ENCODE data around the gene TPP1.

TPP1 gene

GRCh38 chr11:6586434-6587359 is 32.5 kb downstream of the TPP1 start:
- DNase-seq, result no peak

DNA sequence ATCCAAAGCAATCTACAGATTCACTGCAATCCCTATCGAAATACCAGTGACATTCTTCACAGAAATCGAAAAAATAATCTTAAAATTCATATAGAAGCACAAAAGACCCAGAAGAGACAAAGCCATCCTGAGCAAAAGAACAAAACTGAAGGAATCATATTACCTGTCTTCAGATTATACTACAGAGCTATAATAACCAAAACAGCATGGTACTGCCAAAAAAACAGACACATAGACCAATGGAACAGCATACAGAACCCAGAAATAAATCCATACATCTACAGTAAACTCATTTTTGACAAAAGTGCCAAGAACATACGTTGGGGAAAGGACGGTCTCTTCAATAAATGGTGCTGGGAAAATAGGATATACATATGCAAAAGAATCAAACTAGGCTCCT is 34.7 kb downstream of the TPP1 start:
- DNase-seq, result no peak

- DNase-seq, result no peak
These were observed 35.6 kb downstream of the TPP1 start for GRCh38 chr11:6583584-6583983.

GRCh38 chr11:6579681-6580080 is 39.5 kb downstream of the TPP1 start:
- DNase-seq, result no peak

DNA sequence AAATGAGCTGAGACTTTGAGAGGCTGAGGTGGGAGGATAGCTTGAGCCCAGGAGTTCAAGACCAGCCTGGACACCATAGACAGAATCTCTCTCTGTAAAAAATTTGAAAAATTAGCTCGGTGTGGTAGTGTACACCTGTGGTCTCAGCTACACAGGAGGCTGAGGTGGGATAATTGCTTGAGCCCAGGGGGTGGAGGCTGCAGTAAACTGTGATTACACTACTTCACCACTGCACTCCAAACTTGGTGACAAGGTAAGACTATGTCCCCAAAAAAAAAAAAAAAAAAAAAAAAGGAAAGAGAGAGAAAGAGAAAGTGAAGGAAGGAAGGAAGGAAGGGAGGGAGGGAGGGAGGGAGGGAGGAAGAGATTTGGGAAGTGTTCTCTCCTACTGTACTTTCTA is 41.1 kb downstream of the TPP1 start:
- DNase-seq, result no peak

DNA sequence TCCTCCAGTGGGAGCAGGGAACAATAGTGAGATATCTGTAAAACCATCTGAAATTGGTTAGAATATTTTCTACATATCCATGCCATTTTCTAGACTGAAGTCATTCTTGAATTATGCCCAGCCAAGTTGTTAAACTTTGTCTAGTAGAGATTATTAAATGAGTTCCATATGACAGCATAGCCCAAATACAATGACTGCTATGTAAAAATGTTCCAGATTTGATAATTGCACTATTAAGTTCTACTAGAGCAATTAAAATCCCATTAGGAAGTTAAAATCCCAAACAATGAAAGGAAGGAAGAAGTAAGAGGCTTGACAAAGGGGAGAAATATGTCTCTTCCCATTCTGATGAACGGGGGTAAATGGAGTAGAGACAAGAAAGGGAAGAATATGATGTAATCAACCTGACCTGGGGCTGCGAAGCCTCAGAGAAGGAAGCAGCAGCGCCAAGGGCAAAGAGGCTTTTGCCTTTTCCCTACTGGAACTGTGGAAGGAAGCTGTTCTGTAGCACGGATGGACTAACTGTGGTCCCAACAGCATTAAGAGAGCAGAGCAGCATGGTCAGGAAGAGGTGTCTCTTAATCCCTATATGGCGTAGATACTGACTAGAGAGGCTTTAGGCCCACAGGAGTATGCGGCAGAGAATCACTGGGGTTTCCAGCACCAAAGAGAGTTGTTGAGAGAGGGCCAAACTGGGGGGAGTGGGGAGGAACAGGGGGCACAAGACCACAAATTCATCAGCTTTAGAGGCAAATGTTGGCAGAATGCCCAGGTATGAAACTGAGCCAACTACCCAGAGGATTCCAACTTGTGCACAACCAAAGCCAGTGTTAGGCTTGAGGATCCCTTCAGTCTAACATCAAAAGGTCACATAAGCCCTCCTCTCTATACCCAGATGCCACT is 42.5 kb downstream of the TPP1 start:
- DNase-seq, result no peak

GRCh38 chr11:6574816-6575715 is 44.2 kb downstream of the TPP1 start:
- no peak for DNase-seq

- DNase-seq, result no peak
These were observed 47.0 kb downstream of the TPP1 start for GRCh38 chr11:6572215-6572614.

DNA sequence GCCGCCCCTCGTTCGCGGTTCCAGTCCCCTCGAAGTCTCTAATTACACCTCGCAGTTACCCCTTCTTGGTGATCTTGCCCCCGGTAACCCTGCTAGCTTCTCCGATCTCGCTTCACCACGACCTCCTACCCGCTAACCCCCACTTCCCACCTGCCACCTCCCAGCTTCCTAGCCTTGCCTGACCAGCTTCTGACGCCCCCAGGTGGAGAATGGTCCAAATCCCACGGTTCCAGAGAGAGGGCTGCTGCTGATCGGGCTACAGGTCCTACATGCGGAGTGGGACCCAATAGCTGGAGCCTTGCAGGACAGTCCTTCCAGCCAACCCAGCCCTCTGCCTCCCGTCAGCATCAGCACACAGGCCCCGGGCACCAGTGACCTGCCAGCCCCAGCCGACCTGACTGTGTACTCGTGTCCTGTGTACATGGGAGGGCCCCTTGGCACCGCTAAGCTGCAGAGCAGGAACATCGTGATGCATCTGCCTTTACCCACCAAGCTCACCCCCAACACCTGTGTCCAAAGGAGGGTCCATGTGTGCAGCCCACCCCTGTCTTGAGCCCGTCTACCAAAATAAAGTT is 47.7 kb downstream of the TPP1 start:
- DNase-seq, result no peak

GRCh38 chr11:6570691-6571427 is 48.4 kb downstream of the TPP1 start:
- no peak for DNase-seq

DNA sequence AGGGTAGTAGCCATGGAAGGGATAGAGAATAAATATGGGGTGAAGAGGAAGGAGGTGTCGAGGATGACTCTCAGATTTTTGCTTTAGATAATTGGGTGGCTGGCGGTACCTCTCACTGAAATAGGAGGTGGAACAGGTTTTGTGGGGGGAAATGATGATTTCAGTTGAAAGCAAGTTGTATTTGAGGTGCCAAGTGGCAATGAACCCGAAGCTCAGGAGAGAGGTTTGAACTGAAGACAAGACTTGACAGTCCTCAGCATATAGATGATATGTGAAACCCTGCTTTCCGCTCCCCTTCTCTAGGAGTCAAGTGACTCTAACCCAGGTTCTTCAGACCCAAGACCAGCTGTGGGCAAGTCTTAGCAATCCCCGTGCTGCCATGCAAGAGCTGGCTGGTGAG is 49.5 kb downstream of the TPP1 start:
- DNase-seq, result no peak

DNA sequence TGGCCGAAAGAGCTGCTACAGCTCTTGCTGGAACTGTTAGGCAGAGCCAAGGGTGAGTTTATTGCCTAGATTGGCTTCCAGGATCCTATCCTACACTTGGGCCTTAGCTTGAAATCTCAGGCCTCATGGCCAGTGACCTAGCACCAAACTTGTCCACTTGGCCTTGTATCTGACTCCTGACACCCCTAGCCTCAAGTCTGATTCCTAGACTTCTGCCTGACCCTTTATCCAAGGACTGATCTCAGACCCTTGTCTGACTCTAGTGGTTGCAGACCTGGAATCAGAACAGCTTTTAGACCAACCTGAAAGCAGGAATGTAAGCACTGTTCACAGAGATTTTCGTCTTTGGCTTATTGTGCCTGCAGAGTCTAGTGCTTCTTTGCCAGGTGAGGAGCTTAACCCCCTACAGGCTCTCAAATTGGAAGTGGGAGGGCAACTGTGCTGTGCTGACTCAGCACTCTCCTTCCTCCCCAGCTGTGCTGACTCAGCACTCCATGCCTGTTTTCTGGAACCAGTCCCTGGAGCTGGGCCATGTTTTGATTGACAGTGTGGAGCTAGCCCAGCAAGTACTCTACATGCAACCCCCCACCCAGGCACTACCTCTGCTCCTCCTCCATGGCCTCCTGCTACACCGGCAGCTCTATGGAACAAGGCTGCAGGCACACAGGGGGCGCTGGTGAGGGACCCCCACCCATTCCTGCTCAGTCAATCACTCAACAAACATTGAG is 50.9 kb downstream of the TPP1 start:
- no peak for DNase-seq

GRCh38 chr11:6567371-6567745 is 51.9 kb downstream of the TPP1 start:
- no peak for DNase-seq

DNA sequence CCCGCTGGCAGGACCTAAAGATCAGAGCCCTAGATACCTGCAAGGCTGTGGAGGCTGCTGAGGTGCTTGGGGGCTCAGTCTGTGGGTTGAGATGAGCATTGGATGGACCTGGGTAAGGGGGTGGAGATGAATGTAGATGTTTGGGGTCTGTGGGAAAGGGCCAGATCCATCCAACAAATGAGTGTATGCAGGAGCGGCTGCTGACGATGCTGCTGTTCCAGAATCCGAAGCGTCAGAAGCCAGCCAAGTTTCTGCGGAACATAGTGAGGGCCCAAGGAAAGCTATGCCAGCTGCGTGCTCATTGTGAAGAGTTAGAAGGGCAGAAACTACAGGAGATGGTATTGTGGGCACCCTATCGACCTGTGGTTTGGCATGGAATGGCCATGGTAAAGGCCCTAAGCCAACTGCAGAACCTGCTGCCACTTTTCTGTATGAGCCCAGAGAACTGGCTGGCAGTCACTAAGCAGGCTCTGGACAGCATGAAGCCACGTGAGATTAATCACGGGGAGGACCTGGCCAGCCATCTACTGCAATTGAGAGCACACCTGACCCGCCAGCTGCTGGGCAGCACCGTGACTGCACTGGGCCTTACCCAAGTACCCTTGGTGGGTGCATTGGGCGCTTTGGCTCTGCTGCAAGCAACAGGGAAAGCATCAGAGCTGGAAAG is 52.4 kb downstream of the TPP1 start:
- no peak for DNase-seq

- DNase-seq, result no peak
These were observed 53.1 kb downstream of the TPP1 start for GRCh38 chr11:6565988-6566703.

DNA sequence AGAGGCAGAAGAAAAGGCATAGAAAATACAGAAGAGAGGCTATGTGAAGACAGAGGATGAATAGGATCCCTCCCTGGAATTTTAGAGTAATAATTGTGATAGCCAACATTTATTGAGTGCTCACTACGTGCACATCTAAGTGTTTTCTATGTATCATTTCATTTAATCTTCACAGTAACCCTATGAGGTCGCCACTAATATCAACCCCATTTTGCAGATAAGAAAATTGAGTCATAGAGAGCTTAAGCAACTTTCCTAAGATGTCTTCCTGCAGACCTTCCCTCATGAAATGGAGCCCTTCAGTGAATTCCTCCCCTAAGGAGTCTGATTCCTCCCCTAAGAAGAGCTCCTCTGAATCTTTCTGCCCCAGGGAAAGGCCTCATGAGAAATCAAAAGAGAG is 53.9 kb downstream of the TPP1 start:
- DNase-seq, result no peak

DNA sequence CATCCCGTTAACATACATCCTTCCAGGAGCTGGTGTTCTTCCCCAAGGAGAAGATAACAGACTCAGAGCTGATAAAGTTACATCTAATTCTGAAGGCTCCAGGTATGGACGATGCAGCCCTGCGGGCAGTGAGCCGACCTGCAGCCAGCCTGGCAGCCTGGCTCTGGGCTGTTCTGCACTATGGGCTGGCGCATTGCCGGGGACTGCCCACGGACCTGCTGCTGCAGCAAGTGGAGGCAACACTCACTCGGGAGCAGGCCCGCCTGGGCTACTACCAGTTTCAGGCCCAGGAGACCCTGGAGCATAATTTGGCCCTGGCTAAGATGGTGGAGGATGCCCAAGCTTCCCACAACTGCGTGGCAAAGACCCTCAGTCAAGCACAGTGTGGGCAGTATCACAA is 55.6 kb downstream of the TPP1 start:
- no peak for DNase-seq

GRCh38 chr11:6563121-6563619 is 56.1 kb downstream of the TPP1 start:
- no peak for DNase-seq
